A549 (cell line): ENCODE results near the gene MAN1A2. TPM values are rescaled to one million over a fixed set of nuclear protein-coding genes. Genes with fewer than 3 reads are reported as not detected.

Experiments used
- ATAC-seq, 2 experiments: fragments of 200-7000 bp in 1 of 2; fragments of >200 bp in 1 of 2; cut with Nextera tagmentation in 1 of 2; cut with Tn5 transposase in 1 of 2; 3 replicates each; pipeline versions ENCODE4 v1.8.0 to v1.9.1; 2018 to 2020; ENCODE audit warnings: mild to moderate bottlenecking in 1 of 2, moderate library complexity in 1 of 2
- CTCF ChIA-PET: fragments of 300-600 bp; sonication (Branson Sonifier 250); formaldehyde crosslinking; extraction: SDS; loops from one replicate; lab custom pipeline; 2021; ENCODE audit warnings: antibody characterized with exemption, inconsistent platforms; lab: Yijun Ruan, JAX
- POLR2A ChIA-PET: fragments of 350-600 bp; formaldehyde crosslinking; extraction: SDS; loops from one replicate; lab custom pipeline; 2021; ENCODE audit warnings: antibody characterized with exemption, inconsistent platforms; lab: Yijun Ruan, JAX
- DNase-seq, 2 experiments: peaks; one replicate each; pipeline versions ENCODE4 v3.0.0 to v3.0.0-alpha.2; 2011 to 2016; ENCODE audit warnings: low read depth in 1 of 2, low spot score in 1 of 2
- FAIRE-seq: peaks from 2 replicates; lab custom pipeline; 2011; peaks lifted over from hg19 to GRCh38; lab: Jason Lieb, UNC
- H3K27ac ChIP-seq, 2 experiments: fragments of >200 bp; sonication (Bioruptor Twin); formaldehyde crosslinking; 3 replicates each; pipeline ENCODE4 v1.5.1; 2016 to 2017
- H3K4me1 ChIP-seq: fragments of >200 bp; sonication (Bioruptor Twin); formaldehyde crosslinking; 3 replicates; pipeline ENCODE4 v1.6.1; 2016
- H3K4me2 ChIP-seq: fragments of >200 bp; sonication (Bioruptor Twin); formaldehyde crosslinking; 3 replicates; pipeline ENCODE4 v1.6.1; 2016
- H3K4me3 ChIP-seq: fragments of >200 bp; sonication (Bioruptor Twin); formaldehyde crosslinking; 3 replicates; pipeline ENCODE4 v1.5.1; 2016
- H3K9me3 ChIP-seq: fragments of >200 bp; sonication (Bioruptor Twin); formaldehyde crosslinking; 3 replicates; pipeline ENCODE4 v1.6.1; 2016
- BHLHE40 ChIP-seq: IDR thresholded peaks from 2 replicates; pipeline ENCODE4 v1.6.1; 2012; ENCODE audit warnings: low read depth, low read length, inconsistent platforms
- CBX2 ChIP-seq: fragments of 200-600 bp; sonication (generic); IDR thresholded peaks from 2 replicates; pipeline ENCODE4 v1.6.1; 2016; ENCODE audit warnings: low read depth, mild to moderate bottlenecking, borderline replicate concordance
- CBX8 ChIP-seq: fragments of 200-600 bp; sonication (generic); IDR thresholded peaks from 2 replicates; pipeline ENCODE4 v1.6.1; 2016
- CHD2 ChIP-seq: fragments of 150-350 bp; IDR thresholded peaks from 2 replicates; pipeline ENCODE4 v1.6.1; 2014; ENCODE audit warnings: low read length; ENCODE audit not compliant: partially characterized antibody
- CHD4 ChIP-seq: fragments of 200-600 bp; sonication (generic); IDR thresholded peaks from 2 replicates; pipeline ENCODE4 v1.6.1; 2016; ENCODE audit warnings: antibody characterized with exemption, mild to moderate bottlenecking, borderline replicate concordance
- EHF ChIP-seq: fragments of 250-450 bp; sonication (Bioruptor Pico); IDR thresholded peaks from 2 replicates; pipeline ENCODE4 v1.5.0; 2020; ENCODE audit warnings: mild to moderate bottlenecking
- ESRRA ChIP-seq: fragments of 150-350 bp; IDR thresholded peaks from 2 replicates; pipeline ENCODE4 v1.6.1; 2014; ENCODE audit warnings: mild to moderate bottlenecking, low read length, borderline replicate concordance
- FOSB ChIP-seq: fragments of 250-450 bp; sonication (Bioruptor Pico); IDR thresholded peaks from 2 replicates; pipeline ENCODE4 v1.5.0; 2020; ENCODE audit warnings: mild to moderate bottlenecking, moderate library complexity
- GATA3 ChIP-seq: IDR thresholded peaks from 2 replicates; pipeline ENCODE4 v1.6.1; 2012; ENCODE audit warnings: borderline replicate concordance
- HEYL ChIP-seq: fragments of 250-450 bp; sonication (Bioruptor Pico); IDR thresholded peaks from 2 replicates; pipeline ENCODE4 v1.8.0; 2021; ENCODE audit warnings: mild to moderate bottlenecking, moderate library complexity
- HOXB5 ChIP-seq: fragments of 250-450 bp; sonication (Bioruptor Pico); IDR thresholded peaks from 2 replicates; pipeline ENCODE4 v1.5.0; 2020; ENCODE audit warnings: mild to moderate bottlenecking, moderate library complexity
- JUN ChIP-seq, 2 experiments: fragments of >200 bp; sonication (Bioruptor Twin); formaldehyde crosslinking; IDR thresholded peaks; 2 replicates in 1 of 2; 3 replicates in 1 of 2; pipeline ENCODE4 v1.6.1; 2016 to 2017
- JUNB ChIP-seq: fragments of >200 bp; sonication (Bioruptor Twin); formaldehyde crosslinking; IDR thresholded peaks from 2 replicates; pipeline ENCODE4 v1.6.1; 2016
- KDM1A ChIP-seq: fragments of 200-600 bp; sonication (generic); IDR thresholded peaks from 2 replicates; pipeline ENCODE4 v1.6.1; 2016; ENCODE audit warnings: low read depth, mild to moderate bottlenecking
- MAFK ChIP-seq: fragments of 450-650 bp; IDR thresholded peaks from 2 replicates; pipeline ENCODE4 v1.6.1; 2014; ENCODE audit not compliant: partially characterized antibody
- MYC ChIP-seq: IDR thresholded peaks from 2 replicates; pipeline ENCODE4 v1.6.1; 2012; ENCODE audit warnings: mild to moderate bottlenecking, inconsistent platforms, low read length, improper control_type of control experiment, borderline replicate concordance
- POLR2A ChIP-seq: IDR thresholded peaks from 2 replicates; pipeline ENCODE4 v1.6.1; 2012; ENCODE audit warnings: mild to moderate bottlenecking, low read length
- POLR2AphosphoS2 ChIP-seq: conservative IDR thresholded peaks from 2 replicates; pipeline ENCODE4 v1.6.1; 2012; ENCODE audit warnings: low read length, improper control_type of control experiment, inconsistent platforms
- RCOR1 ChIP-seq: fragments of 150-350 bp; IDR thresholded peaks from 2 replicates; pipeline ENCODE4 v1.6.1; 2014; ENCODE audit warnings: antibody characterized with exemption, low read length, low read depth
- RNF2 ChIP-seq: fragments of 200-600 bp; sonication (generic); IDR thresholded peaks from 2 replicates; pipeline ENCODE4 v1.6.1; 2016; ENCODE audit warnings: low read depth, mild to moderate bottlenecking, antibody characterized with exemption, moderate library complexity, borderline replicate concordance
- SREBF2 ChIP-seq: fragments of 450-650 bp; IDR thresholded peaks from 2 replicates; pipeline ENCODE4 v1.6.1; 2014; ENCODE audit warnings: mild to moderate bottlenecking, moderate library complexity
- TFCP2L1 ChIP-seq: fragments of 250-450 bp; sonication (Bioruptor Pico); IDR thresholded peaks from 2 replicates; pipeline ENCODE4 v1.5.0; 2021; ENCODE audit warnings: mild to moderate bottlenecking
- WGBS: methylation state at CpG from one replicate; pipeline ENCODE4 v1.1.6; 2017; ENCODE audit errors: missing lambda C conversion rate; 5-methylcytosine and 5-hydroxymethylcytosine counted together
- polyA plus RNA-seq, 4 experiments: library from polyadenylated mRNA; depleted of rRNA in 3 of 4; stranded (reverse); fragments of >200 nt; fragmentation: RNase III in 1 of 4; extraction: RNeasy Plus Mini Kit Qiagen cat#74134 plus additional on column Dnase treatment in 1 of 4; gene quantifications; 2 replicates in 3 of 4; 3 replicates in 1 of 4; pipeline ENCODE4 v1.2.3, GENCODE V29; 2011 to 2017
- TF ChIP-seq, protein P1 (sequence below): fragments of 450-650 bp; IDR thresholded peaks from 2 replicates; pipeline ENCODE4 v1.6.1; 2014; ENCODE audit warnings: antibody characterized with exemption
- TF ChIP-seq, protein P2 (sequence below): fragments of >200 bp; sonication (Bioruptor Twin); formaldehyde crosslinking; IDR thresholded peaks from 2 replicates; pipeline ENCODE4 v1.6.1; 2016
- TF ChIP-seq, protein P3 (sequence below): fragments of 250-450 bp; sonication (Bioruptor Pico); IDR thresholded peaks from 2 replicates; pipeline ENCODE4 v1.5.0; 2021; ENCODE audit warnings: mild to moderate bottlenecking, moderate library complexity, borderline replicate concordance

The MAN1A2 gene
- polyA plus RNA-seq, 2 of the 4 experiments (the other 2 are of a cell fraction): 10.2 to 18.7 TPM

DNA sequence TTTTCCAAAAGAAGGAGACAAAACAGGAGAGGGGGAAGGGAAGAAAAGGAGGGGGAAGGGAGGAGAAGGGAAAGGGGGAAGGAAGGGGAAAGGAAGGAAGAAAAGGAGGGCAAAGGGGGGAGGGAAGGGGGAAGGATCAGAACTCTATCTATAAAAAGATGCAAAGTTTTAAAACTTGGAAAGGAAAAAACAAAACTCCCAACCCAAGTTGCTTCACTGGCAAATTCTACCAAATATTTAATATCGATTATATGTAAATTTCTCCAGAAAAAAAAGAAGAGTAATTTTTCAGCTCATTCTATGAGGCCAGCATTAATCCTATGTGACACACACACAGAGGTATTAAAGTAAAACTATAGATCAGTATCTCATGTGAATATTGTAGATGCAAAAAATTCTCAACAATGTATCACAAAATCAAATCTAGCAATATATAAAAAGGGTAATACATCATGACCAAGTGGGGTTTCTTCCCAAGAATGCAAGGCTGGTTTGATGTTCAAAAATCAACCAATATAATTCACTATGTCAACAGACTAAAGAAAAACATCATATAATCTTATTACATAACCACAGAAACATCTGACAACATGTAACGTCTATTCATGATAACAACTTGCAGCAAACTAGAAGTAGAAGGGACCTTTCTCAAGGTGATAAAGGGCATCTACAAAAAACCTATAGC, 57.9 kb downstream of the MAN1A2 start:
- FAIRE-seq: no peak
- ATAC-seq: no peak
- DNase-seq: no peak
- POLR2A ChIA-PET: no interaction called here
- no peak for TF ChIP-seq HEYL (CRISPR knock-in tag)
- no peak for TF ChIP-seq MAFK
- no peak for TF ChIP-seq POLR2A
- TF ChIP-seq JUNB: no peak
- TF ChIP-seq RNF2: no peak
- TF ChIP-seq CHD4: no peak
- no peak for TF ChIP-seq CHD2
- no peak for TF ChIP-seq SREBF2
- no peak for TF ChIP-seq TFCP2L1
- TF ChIP-seq EHF (CRISPR knock-in tag): no peak
- no peak for TF ChIP-seq JUN (IDR thresholded peaks at IDR 0.05)
- TF ChIP-seq, protein P1, sequence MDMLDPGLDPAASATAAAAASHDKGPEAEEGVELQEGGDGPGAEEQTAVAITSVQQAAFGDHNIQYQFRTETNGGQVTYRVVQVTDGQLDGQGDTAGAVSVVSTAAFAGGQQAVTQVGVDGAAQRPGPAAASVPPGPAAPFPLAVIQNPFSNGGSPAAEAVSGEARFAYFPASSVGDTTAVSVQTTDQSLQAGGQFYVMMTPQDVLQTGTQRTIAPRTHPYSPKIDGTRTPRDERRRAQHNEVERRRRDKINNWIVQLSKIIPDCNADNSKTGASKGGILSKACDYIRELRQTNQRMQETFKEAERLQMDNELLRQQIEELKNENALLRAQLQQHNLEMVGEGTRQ: no peak
- TF ChIP-seq CBX2: no peak
- TF ChIP-seq RCOR1: no peak
- TF ChIP-seq, protein P2, sequence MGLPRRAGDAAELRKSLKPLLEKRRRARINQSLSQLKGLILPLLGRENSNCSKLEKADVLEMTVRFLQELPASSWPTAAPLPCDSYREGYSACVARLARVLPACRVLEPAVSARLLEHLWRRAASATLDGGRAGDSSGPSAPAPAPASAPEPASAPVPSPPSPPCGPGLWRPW: no peak
- TF ChIP-seq MYC: no peak
- TF ChIP-seq ESRRA: no peak
- Histone ChIP-seq H3K27ac (no peak overlapping the region), H3K4me2 (no peak overlapping the region), H3K4me1 (no peaks in the 10 kb centered on the region), H3K4me3 (no peak overlapping the region), H3K9me3 (peaks cover 19% of the 10 kb centered on the region)
- 90% methylated on average over 2 of the region's 2 CpGs for WGBS
- CTCF ChIA-PET: no interaction called here

DNA sequence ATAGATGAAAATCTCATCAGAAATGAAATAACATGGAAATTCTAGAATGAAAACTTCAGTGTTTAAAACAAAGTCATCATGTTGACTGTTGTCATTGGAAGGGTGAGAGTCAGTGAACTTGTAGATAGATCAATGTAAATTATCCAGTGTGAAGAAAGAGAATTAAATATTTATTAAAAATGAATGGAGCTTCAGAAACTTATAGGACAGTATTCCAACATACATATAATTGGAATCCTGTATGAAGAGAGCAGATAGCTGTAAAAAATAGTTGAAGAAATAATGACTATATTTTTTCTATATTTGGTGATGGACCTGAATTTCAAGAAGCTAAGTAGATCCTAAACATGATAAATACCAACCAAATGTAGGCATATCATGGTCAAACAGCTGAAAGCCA, 60.0 kb downstream of the MAN1A2 start:
- ATAC-seq (no peak), DNase-seq (no peak)
- H3K4me2 ChIP-seq: no peak overlapping the region
- no peaks in the 10 kb centered on the region for H3K4me1 ChIP-seq
- TF ChIP-seq ESRRA (no peak), RCOR1 (no peak), GATA3 (no peak)
- TF ChIP-seq, protein P3, sequence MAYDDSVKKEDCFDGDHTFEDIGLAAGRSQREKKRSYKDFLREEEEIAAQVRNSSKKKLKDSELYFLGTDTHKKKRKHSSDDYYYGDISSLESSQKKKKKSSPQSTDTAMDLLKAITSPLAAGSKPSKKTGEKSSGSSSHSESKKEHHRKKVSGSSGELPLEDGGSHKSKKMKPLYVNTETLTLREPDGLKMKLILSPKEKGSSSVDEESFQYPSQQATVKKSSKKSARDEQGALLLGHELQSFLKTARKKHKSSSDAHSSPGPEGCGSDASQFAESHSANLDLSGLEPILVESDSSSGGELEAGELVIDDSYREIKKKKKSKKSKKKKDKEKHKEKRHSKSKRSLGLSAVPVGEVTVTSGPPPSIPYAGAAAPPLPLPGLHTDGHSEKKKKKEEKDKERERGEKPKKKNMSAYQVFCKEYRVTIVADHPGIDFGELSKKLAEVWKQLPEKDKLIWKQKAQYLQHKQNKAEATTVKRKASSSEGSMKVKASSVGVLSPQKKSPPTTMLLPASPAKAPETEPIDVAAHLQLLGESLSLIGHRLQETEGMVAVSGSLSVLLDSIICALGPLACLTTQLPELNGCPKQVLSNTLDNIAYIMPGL (CRISPR knock-in tag): no peak
- TF ChIP-seq, all 56 proteins: peak for 0
- no peak for FAIRE-seq
- peaks cover 19% of the 10 kb centered on the region for H3K9me3 ChIP-seq
- H3K4me3 ChIP-seq: no peak overlapping the region
- POLR2A ChIA-PET: no interaction called here
- H3K27ac ChIP-seq: no peak overlapping the region
- CTCF ChIA-PET: interaction anchor here (1.0 kb wide), 1 partner anchor 12 kb away, joined by 3 read pairs; no protein-coding TSS in a partner anchor

DNA sequence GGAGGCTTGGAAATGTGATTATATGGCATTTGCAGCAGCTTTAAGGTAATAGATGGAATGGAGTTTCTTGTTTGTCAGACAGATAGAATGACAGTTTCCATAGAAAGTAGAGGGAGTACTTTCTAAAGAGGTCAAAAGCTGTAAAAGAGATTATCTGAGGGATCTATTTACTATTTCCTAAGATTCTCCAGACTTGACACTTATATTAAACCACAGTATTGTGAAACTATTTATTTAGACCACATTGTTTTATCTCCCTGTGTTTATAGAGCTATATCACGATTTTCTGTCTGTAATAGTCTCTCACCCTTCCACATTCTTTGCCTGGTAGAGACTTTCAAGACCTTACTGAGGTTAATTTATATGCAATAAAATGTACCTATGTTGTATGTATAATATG, 66.7 kb downstream of the MAN1A2 start:
- TF ChIP-seq RCOR1 (no peak), BHLHE40 (no peak), ESRRA (no peak), CBX8 (no peak), FOSB (CRISPR knock-in tag) (no peak), SREBF2 (no peak), KDM1A (no peak), POLR2A (no peak), HOXB5 (CRISPR knock-in tag) (no peak), POLR2AphosphoS2 (no peak), CBX2 (no peak)
- TF ChIP-seq, protein P2: no peak
- Histone ChIP-seq H3K9me3 (no peaks in the 10 kb centered on the region), H3K4me2 (no peak overlapping the region), H3K27ac (no peak overlapping the region), H3K4me1 (no peaks in the 10 kb centered on the region), H3K4me3 (no peak overlapping the region)
- POLR2A ChIA-PET: no interaction called here
- ATAC-seq (no peak), FAIRE-seq (no peak), DNase-seq (no peak)
- CTCF ChIA-PET: no interaction called here
- 14% methylated on average over 1 of the region's 1 CpG for WGBS
